Liver (tissue), 9 donors: ENCODE data around the gene KMT2B. TPM values are rescaled to one million over a fixed set of nuclear protein-coding genes. Genes with fewer than 3 reads are reported as not detected.

ENCODE experiments used
- DNase-seq: peaks from one replicate; pipeline ENCODE4 v3.0.0-alpha.2; 2017; ENCODE audit warnings: low spot score
- H3K27ac ChIP-seq, 2 donors: one replicate each; pipeline ENCODE4 v1.7.0; 2013; ENCODE audit warnings: inconsistent platforms in 2 of 2, low read length in 2 of 2, control low read depth in 1 of 2, low read depth in 1 of 2, mild to moderate bottlenecking in 1 of 2
- H3K27me3 ChIP-seq, 4 donors: one replicate each; pipeline versions ENCODE4 v1.6.1 to v1.7.0; 2013; ENCODE audit warnings: low read length in 3 of 4, inconsistent platforms in 1 of 4, mild to moderate bottlenecking in 1 of 4, moderate library complexity in 1 of 4; ENCODE audit not compliant: control insufficient read depth in 4 of 4, insufficient read depth in 4 of 4
- H3K36me3 ChIP-seq, 4 donors: one replicate each; pipeline versions ENCODE4 v1.6.1 to v1.7.0; 2013; ENCODE audit warnings: low read length in 3 of 4, mild to moderate bottlenecking in 3 of 4, low read depth in 1 of 4, moderate library complexity in 1 of 4; ENCODE audit not compliant: control insufficient read depth in 4 of 4, insufficient read depth in 3 of 4
- H3K4me1 ChIP-seq, 4 donors: one replicate each; pipeline versions ENCODE4 v1.6.1 to v1.7.0; 2013; ENCODE audit warnings: low read length in 3 of 4, mild to moderate bottlenecking in 3 of 4, moderate library complexity in 1 of 4; ENCODE audit not compliant: control insufficient read depth in 4 of 4, insufficient read depth in 4 of 4
- H3K4me3 ChIP-seq, 3 donors: one replicate each; pipeline versions ENCODE4 v1.6.1 to v1.7.0; 2013; ENCODE audit warnings: low read length in 3 of 3, control low read depth in 1 of 3, low read depth in 1 of 3, mild to moderate bottlenecking in 1 of 3
- H3K9ac ChIP-seq, 2 donors: one replicate each; pipeline ENCODE4 v1.7.0; 2013; ENCODE audit warnings: low read length in 2 of 2, mild to moderate bottlenecking in 2 of 2, moderate library complexity in 2 of 2, control low read depth in 1 of 2, low read depth in 1 of 2
- H3K9me3 ChIP-seq, 4 donors: one replicate each; pipeline versions ENCODE4 v1.6.1 to v1.7.0; 2013; ENCODE audit warnings: low read length in 3 of 4; ENCODE audit not compliant: control insufficient read depth in 4 of 4
- ATF3 ChIP-seq: IDR thresholded peaks from 2 replicates; pipeline ENCODE4 v1.6.1; 2016; ENCODE audit warnings: antibody characterized with exemption
- FOXA1 ChIP-seq: IDR thresholded peaks from 2 replicates; pipeline ENCODE4 v1.6.1; 2016; ENCODE audit warnings: antibody characterized with exemption
- FOXA2 ChIP-seq: IDR thresholded peaks from 2 replicates; pipeline ENCODE4 v1.6.1; 2016; ENCODE audit warnings: antibody characterized with exemption
- GABPA ChIP-seq, 2 donors: IDR thresholded peaks in 1 of 2; conservative IDR thresholded peaks in 1 of 2; 2 replicates each; pipeline ENCODE4 v1.6.1; 2016; ENCODE audit warnings: antibody characterized with exemption in 2 of 2, mild to moderate bottlenecking in 1 of 2, moderate library complexity in 1 of 2
- HNF4A ChIP-seq, 2 donors: conservative IDR thresholded peaks; 2 replicates each; pipeline ENCODE4 v1.6.1; 2016; ENCODE audit warnings: antibody characterized with exemption in 2 of 2, mild to moderate bottlenecking in 2 of 2
- HNF4G ChIP-seq: IDR thresholded peaks from 2 replicates; pipeline ENCODE4 v1.6.1; 2016; ENCODE audit warnings: antibody characterized with exemption
- JUND ChIP-seq, 2 donors: IDR thresholded peaks; 2 replicates each; pipeline ENCODE4 v1.6.1; 2016; ENCODE audit warnings: antibody characterized with exemption in 2 of 2
- RAD21 ChIP-seq, 2 donors: IDR thresholded peaks; 2 replicates each; pipeline ENCODE4 v1.6.1; 2016; ENCODE audit warnings: antibody characterized with exemption in 2 of 2, mild to moderate bottlenecking in 2 of 2
- REST ChIP-seq: IDR thresholded peaks from 2 replicates; pipeline ENCODE4 v1.6.1; 2016; ENCODE audit warnings: antibody characterized with exemption, mild to moderate bottlenecking
- RXRA ChIP-seq, 2 donors: IDR thresholded peaks; 2 replicates each; pipeline ENCODE4 v1.6.1; 2017 to 2018; ENCODE audit warnings: antibody characterized with exemption in 2 of 2, mild to moderate bottlenecking in 1 of 2
- SP1 ChIP-seq: IDR thresholded peaks from 2 replicates; pipeline ENCODE4 v1.6.1; 2018; ENCODE audit warnings: antibody characterized with exemption, mild to moderate bottlenecking
- TAF1 ChIP-seq: conservative IDR thresholded peaks from 2 replicates; pipeline ENCODE4 v1.6.1; 2016; ENCODE audit warnings: antibody characterized with exemption, mild to moderate bottlenecking
- YY1 ChIP-seq: IDR thresholded peaks from 2 replicates; pipeline ENCODE4 v1.6.1; 2016; ENCODE audit warnings: antibody characterized with exemption, mild to moderate bottlenecking
- WGBS: extraction: QIAGEN DNeasy Blood & Tissue Kit; methylation state at CpG from one replicate; pipeline ENCODE4 v1.1.7; 2013; 5-methylcytosine and 5-hydroxymethylcytosine counted together
- polyA plus RNA-seq, 2 donors: library from polyadenylated mRNA; stranded (reverse) in 1 of 2; unstranded in 1 of 2; fragments of 200-250 nt in 1 of 2; fragments of >200 nt in 1 of 2; fragmentation: Nextera tagmentation in 1 of 2; extraction: Ambion mirVana in 1 of 2; gene quantifications; one replicate each; pipeline versions ENCODE4 v1.2.1 to v1.2.3, GENCODE V29; 2013 to 2015
- total RNA-seq, 2 donors: library from RNA; depleted of rRNA; stranded (reverse); fragments of >200 nt; gene quantifications; one replicate each; pipeline ENCODE4 v1.2.3, GENCODE V29; 2014
- TF ChIP-seq, protein P1 (sequence below): IDR thresholded peaks from 2 replicates; pipeline ENCODE4 v1.6.1; 2016; ENCODE audit warnings: antibody characterized with exemption
- donor health status: healthy.
- donor health status: healthy.
- donor health status: healthy.
- donor health status: healthy.
- donor health status: healthy.

Gene KMT2B
- total and polyA plus RNA-seq, 4 donors: 3.7 to 12.1 (median 8.3) TPM

DNA sequence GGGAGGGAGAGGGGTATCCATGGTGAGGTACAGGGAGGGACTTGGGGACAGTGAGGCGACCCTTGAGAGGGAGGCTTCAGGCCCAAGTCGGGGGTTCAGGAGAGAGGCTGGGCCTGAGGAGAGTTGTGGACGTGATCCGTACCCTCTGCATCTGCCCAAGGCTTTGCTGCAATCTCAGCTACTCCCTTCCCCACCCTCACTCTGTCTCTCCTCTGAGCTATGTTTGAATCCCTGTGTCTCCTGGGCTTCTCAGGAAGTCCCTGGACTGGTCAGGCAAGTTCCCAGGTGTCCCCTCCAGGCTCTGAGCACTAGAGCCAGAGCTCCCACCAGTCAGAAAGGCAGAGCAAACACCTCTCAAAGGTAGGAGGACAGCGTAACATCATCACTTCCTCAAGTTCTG lies 32.4 kb downstream of the KMT2B start:
- H3K27ac ChIP-seq: no peak overlapping the region
- no peak for DNase-seq
- no peaks in the 10 kb centered on the region for H3K27me3 ChIP-seq
- H3K36me3 ChIP-seq: peaks cover 0 to 20% (median 10%) of the 10 kb centered on the region in 4 donors
- H3K9ac ChIP-seq: no peak overlapping the region
- H3K4me3 ChIP-seq: no peak overlapping the region
- WGBS: 84% methylated on average over 5 of the region's 5 CpGs
- TF ChIP-seq ATF3 (no peak), YY1 (no peak), FOXA2 (no peak), HNF4A (conservative IDR thresholded peaks at IDR 0.05) (no peak), TAF1 (no peak), SP1 (no peak)
- TF ChIP-seq, protein P1, sequence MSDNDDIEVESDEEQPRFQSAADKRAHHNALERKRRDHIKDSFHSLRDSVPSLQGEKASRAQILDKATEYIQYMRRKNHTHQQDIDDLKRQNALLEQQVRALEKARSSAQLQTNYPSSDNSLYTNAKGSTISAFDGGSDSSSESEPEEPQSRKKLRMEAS: no peak
- no peaks in the 10 kb centered on the region for H3K9me3 ChIP-seq
- H3K4me1 ChIP-seq: peaks cover 0 to 23% (median 18%) of the 10 kb centered on the region in 4 donors

- H3K9ac ChIP-seq: no peak overlapping the region
- no peaks in the 10 kb centered on the region for H3K9me3 ChIP-seq
- no peak overlapping the region for H3K27ac ChIP-seq
- WGBS: 90% methylated on average over 14 of the region's 14 CpGs
- TF ChIP-seq RAD21 (IDR thresholded peaks at IDR 0.05) (no peak), FOXA1 (no peak), REST (no peak)
- no peak for DNase-seq
- no peak overlapping the region for H3K4me3 ChIP-seq
- H3K36me3 ChIP-seq: peaks cover 0 to 20% (median 10%) of the 10 kb centered on the region in 4 donors
- peaks cover 8 to 17% (median 12%) of the 10 kb centered on the region in 4 donors for H3K4me1 ChIP-seq
- H3K27me3 ChIP-seq: no peaks in the 10 kb centered on the region
These were observed 34.3 kb downstream of the KMT2B start for GRCh38 chr19:35751839-35752745.

- H3K9ac ChIP-seq: no peak overlapping the region
- no peak for TF ChIP-seq GABPA (IDR thresholded peaks at IDR 0.05 in 1 of 2, conservative IDR thresholded peaks at IDR 0.05 in 1 of 2)
- TF ChIP-seq JUND (IDR thresholded peaks at IDR 0.05): no peak
- TF ChIP-seq HNF4A (conservative IDR thresholded peaks at IDR 0.05): no peak
- TF ChIP-seq RXRA (IDR thresholded peaks at IDR 0.05): no peak
- no peak for TF ChIP-seq HNF4G
- TF ChIP-seq FOXA2: no peak
- TF ChIP-seq, protein P1: no peak
- TF ChIP-seq YY1: no peak
- TF ChIP-seq ATF3: no peak
- TF ChIP-seq FOXA1: no peak
- DNase-seq: no peak
- H3K4me3 ChIP-seq: no peak overlapping the region
- H3K9me3 ChIP-seq: no peaks in the 10 kb centered on the region
- H3K27ac ChIP-seq: no peak overlapping the region
- WGBS: 97% methylated on average over 20 of the region's 20 CpGs
- peaks cover 12 to 19% (median 15%) of the 10 kb centered on the region in 4 donors for H3K4me1 ChIP-seq
- H3K27me3 ChIP-seq: no peaks in the 10 kb centered on the region
- H3K36me3 ChIP-seq: peaks cover 0 to 20% (median 10%) of the 10 kb centered on the region in 4 donors
These were observed 35.0 kb downstream of the KMT2B start for GRCh38 chr19:35752746-35753350.
